Activated CD8-positive, alpha-beta memory T cell treated with anti-CD3 and anti-CD28 coated beads, Interleukin-2, amount 50 U/mL, for 24 hours (primary cell): ENCODE measurements around the gene KLHL33.

ENCODE experiments used
- DNase-seq: peaks from one replicate; pipeline ENCODE4 v3.0.0-alpha.2; 2020; ENCODE audit errors: extremely low read depth

Gene KLHL33

DNA sequence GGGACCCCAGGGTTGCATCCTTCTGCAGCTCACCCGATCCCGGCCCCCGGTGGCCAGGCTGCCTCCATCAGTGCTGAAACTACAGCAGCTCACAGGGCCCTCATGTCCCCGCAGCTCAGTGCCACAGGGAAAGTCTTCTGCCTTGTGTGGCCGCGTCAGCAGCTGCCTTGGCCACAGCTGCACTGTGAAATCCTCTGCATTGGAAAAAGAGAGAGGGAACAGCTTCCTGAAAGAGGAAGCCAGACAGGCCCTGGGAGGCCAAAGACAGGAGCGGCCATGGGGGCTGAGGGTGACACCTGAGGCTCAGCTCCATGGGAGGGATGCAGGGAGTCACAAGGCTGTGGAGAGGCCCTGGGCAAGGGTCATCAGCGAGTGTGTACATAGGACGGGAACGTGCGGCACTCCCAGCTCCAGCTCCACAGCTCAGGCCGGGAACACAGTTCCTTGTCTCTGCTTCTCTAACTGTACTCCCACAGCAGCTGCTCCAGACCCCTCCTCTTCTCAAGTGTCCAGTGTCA lies 59.8 kb downstream of the KLHL33 start:
- no peak for DNase-seq
